Right ventricle myocardium superior (tissue), 1 donor: ENCODE measurements around the gene OR4C13. TPM values are rescaled to one million over a fixed set of nuclear protein-coding genes. Genes with fewer than 3 reads are reported as not detected.
"Not testable (repeated sequence)": the region's sequence is repeated elsewhere in the genome, so short reads cannot be mapped to it uniquely, and the experiment has no call there.

Experiments
- ATAC-seq: fragments of 200-7000 bp; cut with Tn5 transposase; one replicate; pipeline ENCODE4 v1.9.1; 2020; ENCODE audit warnings: mild to moderate bottlenecking; ENCODE audit not compliant: poor library complexity
- DNase-seq: peaks from one replicate; pipeline ENCODE4 v3.0.0-alpha.2; 2020
- intact Hi-C: fragments of 100-400 bp; cut with DNase I; formaldehyde crosslinking; loops from one replicate; pipeline ENCODE4 v1.11.2; 2022
- long read RNA-seq: library from polyadenylated mRNA; unstranded; transcript quantifications from one replicate; pipeline ENCODE4 v2.0.0, GENCODE V29; 2021
- total RNA-seq: library from RNA; stranded (reverse); fragmentation: NEBNext Ultra II Directional; extraction: Animal tissue kit (Norgen Biotek cat#: 25700); gene quantifications from one replicate; pipeline ENCODE4 v1.2.1, GENCODE V29; 2021
- donor health status: DM: no; HTN: yes; CAD: no; lungs with severe emphysema.

OR4C13 gene
- not detected for total RNA-seq
- long read RNA-seq = 0 reads

GRCh38 chr11:49952091-49952490 is at the start of gene OR4C13:
Gene OR4C13, plus strand, starts transcription at chr11:49952391. Its CDS starts 32 bp downstream, at chr11:49952423.
- ATAC-seq = no peak
- intact Hi-C loops = no loop called here
- DNase-seq = no peak

GRCh38 chr11:49911516-49911915 is 40.7 kb upstream of the OR4C13 start:
- DNase-seq, intact Hi-C loops, ATAC-seq: not testable (repeated sequence)

DNA sequence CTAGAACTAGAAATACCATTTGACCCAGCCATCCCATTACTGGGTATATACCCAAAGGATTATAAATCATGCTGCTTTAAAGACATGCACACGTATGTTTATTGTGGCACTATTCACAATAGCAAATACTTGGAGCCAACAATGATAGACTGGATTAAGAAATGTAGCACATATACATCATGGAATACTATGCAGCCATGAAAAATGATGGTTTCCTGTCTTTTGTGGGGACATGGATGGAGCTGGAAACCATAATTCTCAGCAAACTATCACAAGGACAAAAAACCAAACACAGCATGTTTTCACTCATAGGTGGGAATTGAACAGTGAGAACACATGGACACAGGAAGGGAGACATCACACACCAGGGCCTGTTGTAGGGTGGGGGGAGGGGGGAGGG is 3.5 kb upstream of the OR4C13 start:
- ATAC-seq, DNase-seq, intact Hi-C loops: not testable (repeated sequence)

GRCh38 chr11:49973439-49973838 is 21.2 kb downstream of the OR4C13 start:
- intact Hi-C loops, ATAC-seq, DNase-seq: not testable (repeated sequence)

GRCh38 chr11:49982435-49982834 is 30.2 kb downstream of the OR4C13 start, which contains the start of gene OR4C12:
Gene OR4C12, minus strand, starts transcription at chr11:49982535. Its CDS starts 34 bp downstream, at chr11:49982501.
- ATAC-seq, intact Hi-C loops, DNase-seq: not testable (repeated sequence)

DNA sequence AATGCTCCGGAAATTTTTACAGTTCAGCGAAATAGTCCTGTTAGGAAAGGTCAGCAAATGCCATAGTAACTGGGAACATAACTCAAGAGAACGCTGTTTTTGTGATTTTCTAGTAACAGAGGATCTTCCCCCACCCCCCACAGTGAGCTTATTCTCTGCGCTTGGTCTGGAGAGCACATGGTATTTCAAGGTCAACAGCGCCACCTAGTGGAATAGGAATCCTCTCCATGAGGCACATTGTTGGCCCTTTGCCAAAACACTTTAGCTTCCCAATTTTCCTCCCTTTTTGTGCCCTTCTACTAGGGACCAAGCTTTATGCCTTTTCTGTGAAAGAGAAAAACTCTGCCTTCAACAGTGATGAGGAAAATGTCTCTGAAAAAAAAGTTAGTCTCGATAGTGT is 43.4 kb downstream of the OR4C13 start:
- DNase-seq = no peak
- intact Hi-C loops = no loop called here
- no peak for ATAC-seq

Other genes with a start within 250 kb of the OR4C13 start
- gene OR4C12, start 30.1 kb downstream of the OR4C13 start, total RNA-seq = not detected
- gene OR4C45, start 80.5 kb downstream of the OR4C13 start, total RNA-seq = not detected